Nephron (organoid): ENCODE data around the gene YPEL3.

Experiments
- H3K27ac Mint-ChIP-seq, 3 experiments: 2 replicates each; pipeline ENCODE4 v1.8.0; 2020; ENCODE audit warnings: mixed read lengths in 3 of 3, mild to moderate bottlenecking in 2 of 3, moderate library complexity in 1 of 3
- H3K27me3 Mint-ChIP-seq: 2 replicates; pipeline ENCODE4 v1.8.0; 2021; ENCODE audit warnings: low read depth, mild to moderate bottlenecking, moderate library complexity, mixed read lengths
- H3K36me3 Mint-ChIP-seq: 2 replicates; pipeline ENCODE4 v1.8.0; 2020; ENCODE audit warnings: low read depth, mixed read lengths
- H3K4me1 Mint-ChIP-seq: 2 replicates; pipeline ENCODE4 v1.8.0; 2020; ENCODE audit warnings: mixed read lengths
- H3K4me3 Mint-ChIP-seq, 3 experiments: 2 replicates each; pipeline ENCODE4 v1.8.0; 2020; ENCODE audit warnings: mild to moderate bottlenecking in 3 of 3, mixed read lengths in 3 of 3, moderate library complexity in 2 of 3
- H3K9me3 Mint-ChIP-seq: 2 replicates; pipeline ENCODE4 v1.8.0; 2020; ENCODE audit warnings: mixed read lengths
- CTCF ChIP-seq, 3 experiments: fragments of 200-600 bp; sonication (generic); IDR thresholded peaks; one replicate each; pipeline ENCODE4 v1.5.0; 2021; ENCODE audit warnings: antibody characterized with exemption in 3 of 3; ENCODE audit not compliant: unreplicated experiment in 3 of 3

YPEL3 gene

GRCh38 chr16:30095166-30096078 is 591 bp downstream of the YPEL3 start:
- Mint-ChIP-seq H3K4me3 (peak overlapping the region; percentile 84 to 91 (median 85)), H3K36me3 (peaks cover 19% of the 10 kb centered on the region), H3K4me1 (peaks cover 41% of the 10 kb centered on the region), H3K27ac (peak overlapping the region in 2 of 3 experiments; percentile 73 to 89), H3K9me3 (peaks cover 14% of the 10 kb centered on the region), H3K27me3 (no peaks in the 10 kb centered on the region)
- TF ChIP-seq CTCF (IDR thresholded peaks at IDR 0.05; ENCODE audit: unreplicated experiment in 3 of 3): no peak

DNA sequence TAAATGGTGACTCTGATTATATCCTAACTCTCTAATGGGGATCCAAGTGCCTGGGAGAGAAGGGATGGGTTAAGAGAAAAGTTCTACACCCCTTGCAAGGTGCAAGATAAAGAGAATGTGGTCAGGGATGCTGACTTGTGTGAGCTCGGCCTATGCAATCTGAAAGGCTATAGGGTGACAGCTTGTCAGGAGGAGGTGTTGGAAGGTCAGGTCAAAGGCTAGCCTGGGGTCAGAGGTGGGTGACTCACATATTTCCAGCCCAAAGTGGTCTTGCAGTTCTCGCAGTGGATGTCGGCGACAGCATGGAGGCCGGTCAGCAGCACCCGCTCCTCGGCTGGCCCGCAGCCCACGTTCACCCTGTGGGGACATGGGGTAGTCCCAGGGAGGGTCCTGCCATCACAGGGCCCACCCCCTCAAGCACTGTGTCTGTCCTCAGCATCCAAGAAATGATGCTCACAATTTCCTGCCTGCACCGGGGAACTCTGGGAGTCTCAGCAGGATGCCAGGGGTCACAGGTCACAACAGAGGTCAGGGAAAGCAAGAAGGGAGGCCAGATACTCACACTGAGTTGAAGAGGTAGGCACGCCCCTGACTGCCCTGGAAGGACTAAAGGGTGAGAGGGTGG is 1.4 kb downstream of the YPEL3 start:
- peak overlapping the region; percentile 84 to 91 (median 85) for H3K4me3 Mint-ChIP-seq
- H3K4me1 Mint-ChIP-seq: peaks cover 46% of the 10 kb centered on the region
- H3K9me3 Mint-ChIP-seq: peaks cover 14% of the 10 kb centered on the region
- TF ChIP-seq CTCF (IDR thresholded peaks at IDR 0.05; ENCODE audit: unreplicated experiment in 3 of 3): no peak
- no peaks in the 10 kb centered on the region for H3K27me3 Mint-ChIP-seq
- H3K27ac Mint-ChIP-seq: peak overlapping the region; percentile 72 to 89 (median 73)
- peaks cover 19% of the 10 kb centered on the region for H3K36me3 Mint-ChIP-seq

DNA sequence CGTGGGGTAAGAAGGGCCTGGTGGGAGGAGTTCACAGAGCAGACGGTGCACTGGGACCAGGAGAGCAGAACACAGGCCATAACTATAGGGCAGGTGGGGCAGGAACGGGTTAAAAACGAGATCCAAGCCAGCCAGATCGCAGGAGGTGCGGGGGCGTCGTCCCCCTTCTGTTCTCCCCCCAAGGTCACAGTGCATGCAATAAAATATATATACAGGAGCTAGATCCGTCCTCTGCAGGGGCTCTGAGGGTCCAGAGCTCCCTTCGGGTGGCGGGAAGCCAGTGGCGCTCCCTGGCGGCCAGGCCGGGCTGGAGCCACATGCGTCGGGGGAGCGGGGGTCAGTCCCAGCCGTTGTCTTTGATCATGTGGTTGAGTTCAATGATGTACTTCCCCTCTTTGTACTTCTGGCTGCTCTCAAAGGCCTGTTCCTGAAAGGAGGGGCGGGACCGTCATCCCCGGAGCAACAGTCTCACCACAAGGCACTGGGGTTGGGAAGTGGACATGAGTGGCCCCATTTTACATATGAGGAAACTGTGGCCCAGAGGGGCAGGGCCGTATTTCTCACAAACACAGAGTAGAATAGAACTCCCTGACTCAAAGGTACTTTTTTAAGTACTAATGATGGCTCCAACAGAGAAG is 3.5 kb downstream of the YPEL3 start:
- Mint-ChIP-seq H3K4me1 (peaks cover 44% of the 10 kb centered on the region), H3K4me3 (peak overlapping the region; percentile 87 to 91 (median 91)), H3K27ac (peak overlapping the region; percentile 82 to 95 (median 83)), H3K27me3 (no peaks in the 10 kb centered on the region), H3K9me3 (peaks cover 2% of the 10 kb centered on the region), H3K36me3 (peaks cover 11% of the 10 kb centered on the region)
- TF ChIP-seq CTCF (IDR thresholded peaks at IDR 0.05; ENCODE audit: unreplicated experiment in 3 of 3): peak; percentile 38 to 55 (median 49)

GRCh38 chr16:30091474-30092372 is 4.3 kb downstream of the YPEL3 start, which contains the start of gene TBX6:
TSS of gene TBX6 (minus strand) at chr16:30091924. CDS start at chr16:30091193, 731 bp downstream.
- H3K27me3 Mint-ChIP-seq: no peaks in the 10 kb centered on the region
- peak; percentile 64 to 79 (median 69) for TF ChIP-seq CTCF (IDR thresholded peaks at IDR 0.05; ENCODE audit: unreplicated experiment in 3 of 3)
- peaks cover 41% of the 10 kb centered on the region for H3K4me1 Mint-ChIP-seq
- peaks cover 14% of the 10 kb centered on the region for H3K36me3 Mint-ChIP-seq
- peak within 1 kb of the TSS; percentile 87 to 91 (median 91) for H3K4me3 Mint-ChIP-seq
- no peaks in the 10 kb centered on the region for H3K9me3 Mint-ChIP-seq
- peak within 1 kb of the TSS; percentile 82 to 95 (median 83) for H3K27ac Mint-ChIP-seq

GRCh38 chr16:30090610-30091331 is 5.2 kb downstream of the YPEL3 start:
- TF ChIP-seq CTCF (IDR thresholded peaks at IDR 0.05; ENCODE audit: unreplicated experiment in 3 of 3): no peak
- H3K36me3 Mint-ChIP-seq: peaks cover 14% of the 10 kb centered on the region
- H3K4me3 Mint-ChIP-seq: peak overlapping the region; percentile 56 to 77 (median 64)
- peak overlapping the region in 2 of 3 experiments; percentile 44 to 73 for H3K27ac Mint-ChIP-seq
- H3K4me1 Mint-ChIP-seq: peaks cover 38% of the 10 kb centered on the region
- no peaks in the 10 kb centered on the region for H3K27me3 Mint-ChIP-seq
- no peaks in the 10 kb centered on the region for H3K9me3 Mint-ChIP-seq
